Activated naive CD4-positive, alpha-beta T cell treated with Interleukin-2 at 50 U/mL for 16 hours (primary cell): ENCODE data around the gene HNRNPA2B1.
A peak's percentile ranks its signal among the peaks of the same experiment; 100 is the strongest.
"Not testable (repeated sequence)": the region's sequence is repeated elsewhere in the genome, so short reads cannot be mapped to it uniquely, and the experiment has no call there.

Source experiments
- DNase-seq: peaks from one replicate; pipeline ENCODE4 v3.0.0-alpha.2; 2020

The HNRNPA2B1 gene

GRCh38 chr7:26160896-26161295, 39.6 kb downstream of the HNRNPA2B1 start:
- DNase-seq, result no peak

- DNase-seq, result no peak
These were observed 41.3 kb downstream of the HNRNPA2B1 start for GRCh38 chr7:26159243-26159642.

- no peak for DNase-seq
These were observed 42.9 kb downstream of the HNRNPA2B1 start for GRCh38 chr7:26157520-26158105.

- peak; percentile 65 for DNase-seq
These were observed 43.8 kb downstream of the HNRNPA2B1 start for GRCh38 chr7:26156451-26157420.

GRCh38 chr7:26155531-26156375, 44.8 kb downstream of the HNRNPA2B1 start:
- no peak for DNase-seq

- peak; percentile 58 for DNase-seq
These were observed 46.4 kb downstream of the HNRNPA2B1 start for GRCh38 chr7:26153823-26154783.

GRCh38 chr7:26153241-26153822, 47.2 kb downstream of the HNRNPA2B1 start:
- peak; percentile 50 for DNase-seq

GRCh38 chr7:26152782-26153240, 47.7 kb downstream of the HNRNPA2B1 start:
- DNase-seq, result peak; percentile 46

- peak; percentile 84 for DNase-seq
These were observed 48.4 kb downstream of the HNRNPA2B1 start, which contains the start of gene NFE2L3 for GRCh38 chr7:26151953-26152781. NFE2L3 (plus strand) TSS chr7:26152198; CDS start chr7:26152499, 301 bp downstream.

GRCh38 chr7:26151650-26151952, 48.9 kb downstream of the HNRNPA2B1 start:
- no peak for DNase-seq

GRCh38 chr7:26151096-26151495, 49.5 kb downstream of the HNRNPA2B1 start:
- no peak for DNase-seq

GRCh38 chr7:26149391-26149977, 51.1 kb downstream of the HNRNPA2B1 start:
- DNase-seq, result no peak

GRCh38 chr7:26148307-26148700, 52.2 kb downstream of the HNRNPA2B1 start:
- not testable (repeated sequence) for DNase-seq

GRCh38 chr7:26147646-26148306, 52.8 kb downstream of the HNRNPA2B1 start:
- DNase-seq, result not testable (repeated sequence)

- no peak for DNase-seq
These were observed 53.5 kb downstream of the HNRNPA2B1 start for GRCh38 chr7:26147030-26147429.

- DNase-seq, result no peak
These were observed 55.3 kb downstream of the HNRNPA2B1 start for GRCh38 chr7:26145238-26145637.

GRCh38 chr7:26144184-26145080, 56.1 kb downstream of the HNRNPA2B1 start:
- DNase-seq, result no peak

GRCh38 chr7:26143298-26144048, 57.1 kb downstream of the HNRNPA2B1 start:
- no peak for DNase-seq
